Ureter (tissue), 1 donor: Measurements from ENCODE around the gene CBFA2T2. TPM values are rescaled to one million over a fixed set of nuclear protein-coding genes. Genes with fewer than 3 reads are reported as not detected.
"Not testable (repeated sequence)": the region's sequence is repeated elsewhere in the genome, so short reads cannot be mapped to it uniquely, and the experiment has no call there.

ENCODE experiments used
- DNase-seq: peaks from one replicate; pipeline ENCODE4 v3.0.0-alpha.2; 2020; ENCODE audit warnings: low spot score
- total RNA-seq: library from RNA; stranded (reverse); gene quantifications from one replicate; pipeline ENCODE4 v1.2.4, GENCODE V29; 2023
- donor health status: DM: yes; HTN: yes; CAD: no.

CBFA2T2 gene
- total RNA-seq, 1 donor from 2014 or later, result 20.7 TPM

DNA sequence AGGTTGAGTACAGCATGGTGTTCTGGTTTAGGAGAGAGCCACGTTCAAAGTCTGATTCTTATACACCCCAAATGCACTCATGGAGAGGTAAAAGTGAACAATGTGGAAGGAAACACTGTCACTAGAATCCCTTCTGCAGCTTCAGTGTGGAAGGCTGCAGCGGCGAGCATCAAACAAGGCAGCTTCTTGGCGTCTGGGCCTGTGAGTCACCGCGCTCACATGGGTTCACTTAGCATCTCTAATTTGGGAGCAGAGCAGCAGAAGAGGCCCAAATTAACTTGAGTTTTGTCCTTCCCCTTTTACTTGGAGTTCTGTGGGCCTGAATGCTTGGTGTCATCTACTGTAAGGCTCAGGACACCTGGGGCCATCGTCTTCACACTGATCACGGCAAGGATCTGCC, 207.2 kb downstream of the CBFA2T2 start:
- no peak for DNase-seq

GRCh38 chr20:33698966-33699365, 209.1 kb downstream of the CBFA2T2 start:
- not testable (repeated sequence) for DNase-seq

Other genes with a start within 250 kb of the CBFA2T2 start
- gene BPIFB1, start 206.9 kb upstream of the CBFA2T2 start, total RNA-seq, result 0.65 TPM
- gene CDK5RAP1, start 88.6 kb upstream of the CBFA2T2 start, total RNA-seq, result 24.9 TPM
- 9.6 TPM for gene SNTA1, start 46.3 kb upstream of the CBFA2T2 start, total RNA-seq
- not detected for gene C20orf144, start 172.2 kb downstream of the CBFA2T2 start, total RNA-seq
- 3.6 TPM for gene ACTL10, start 176.8 kb downstream of the CBFA2T2 start, total RNA-seq
- 38.6 TPM for gene NECAB3, start 184.3 kb downstream of the CBFA2T2 start, total RNA-seq
- 2.0 TPM for gene E2F1, start 196.3 kb downstream of the CBFA2T2 start, total RNA-seq
- 19.5 TPM for gene PXMP4, start 230.2 kb downstream of the CBFA2T2 start, total RNA-seq
- gene ZNF341, start 241.9 kb downstream of the CBFA2T2 start, total RNA-seq, result 4.8 TPM